ENCODE measurements around the gene DEFB131A.
"Not testable (repeated sequence)": the region's sequence is repeated elsewhere in the genome, so short reads cannot be mapped to it uniquely, and the experiment has no call there.

The DEFB131A gene

GRCh38 chr4:9444114-9444513, at the start of gene DEFB131A:
TSS of gene DEFB131A (plus strand) at chr4:9444414. CDS start at chr4:9444534, 120 bp downstream.
- POLR2A ChIA-PET; CTCF ChIA-PET; DNase-seq (ENCODE audit: extremely low spot score): not testable (repeated sequence)

GRCh38 chr4:9405774-9406173, 38.4 kb upstream of the DEFB131A start:
- CTCF ChIA-PET; DNase-seq (ENCODE audit: extremely low spot score); POLR2A ChIA-PET: not testable (repeated sequence)

- CTCF ChIA-PET; DNase-seq (ENCODE audit: extremely low spot score); POLR2A ChIA-PET: not testable (repeated sequence)
Measured at GRCh38 chr4:9406491-9406890, 37.7 kb upstream of the DEFB131A start.

GRCh38 chr4:9409793-9410192, 34.4 kb upstream of the DEFB131A start:
- ChIA-PET CTCF (no interaction called here), POLR2A (no interaction called here)
- no peak for DNase-seq (ENCODE audit: extremely low spot score)
- TF ChIP-seq CTCF (IDR thresholded peaks at IDR 0.05; ENCODE audit: control extremely low read depth, extremely low read depth, low read depth, missing control alignments): no peak

- CTCF ChIA-PET; DNase-seq (ENCODE audit: extremely low spot score): not testable (repeated sequence)
Measured at GRCh38 chr4:9421884-9422455, 22.2 kb upstream of the DEFB131A start.

GRCh38 chr4:9425916-9426315, 18.3 kb upstream of the DEFB131A start:
- DNase-seq (ENCODE audit: extremely low spot score); CTCF ChIA-PET; POLR2A ChIA-PET: not testable (repeated sequence)

More at GRCh38 chr4:9421884-9422455, 22.2 kb upstream of the DEFB131A start:
- POLR2A ChIA-PET: not testable (repeated sequence)

- POLR2A ChIA-PET; DNase-seq (ENCODE audit: extremely low spot score); CTCF ChIA-PET: not testable (repeated sequence)
Measured at GRCh38 chr4:9430061-9430460, 14.2 kb upstream of the DEFB131A start.

GRCh38 chr4:9433320-9433719, 10.9 kb upstream of the DEFB131A start:
- CTCF ChIA-PET; POLR2A ChIA-PET; DNase-seq (ENCODE audit: extremely low spot score): not testable (repeated sequence)

GRCh38 chr4:9436728-9437127, 7.5 kb upstream of the DEFB131A start:
- DNase-seq (ENCODE audit: extremely low spot score); CTCF ChIA-PET; POLR2A ChIA-PET: not testable (repeated sequence)

- CTCF ChIA-PET, POLR2A ChIA-PET: not testable (repeated sequence)
Measured at GRCh38 chr4:9442355-9442754, 1.9 kb upstream of the DEFB131A start.

GRCh38 chr4:9444681-9445080, 467 bp downstream of the DEFB131A start:
- POLR2A ChIA-PET; DNase-seq (ENCODE audit: extremely low spot score); CTCF ChIA-PET: not testable (repeated sequence)

More at GRCh38 chr4:9442355-9442754, 1.9 kb upstream of the DEFB131A start:
- not testable (repeated sequence) for DNase-seq (ENCODE audit: extremely low spot score)

- CTCF ChIA-PET; DNase-seq (ENCODE audit: extremely low spot score); POLR2A ChIA-PET: not testable (repeated sequence)
Measured at GRCh38 chr4:9452251-9452650, 8.0 kb downstream of the DEFB131A start.

GRCh38 chr4:9454284-9454683, 10.1 kb downstream of the DEFB131A start:
- POLR2A ChIA-PET; CTCF ChIA-PET; DNase-seq (ENCODE audit: extremely low spot score): not testable (repeated sequence)

GRCh38 chr4:9455046-9455445, 10.8 kb downstream of the DEFB131A start:
- DNase-seq (ENCODE audit: extremely low spot score); POLR2A ChIA-PET; CTCF ChIA-PET: not testable (repeated sequence)

GRCh38 chr4:9479466-9479865, 35.3 kb downstream of the DEFB131A start:
- DNase-seq (ENCODE audit: extremely low spot score); CTCF ChIA-PET; POLR2A ChIA-PET: not testable (repeated sequence)

- POLR2A ChIA-PET, CTCF ChIA-PET: not testable (repeated sequence)
Measured at GRCh38 chr4:9480066-9480465, 35.9 kb downstream of the DEFB131A start.

GRCh38 chr4:9482871-9483270, 38.7 kb downstream of the DEFB131A start:
- CTCF ChIA-PET; POLR2A ChIA-PET; DNase-seq (ENCODE audit: extremely low spot score): not testable (repeated sequence)

More at GRCh38 chr4:9480066-9480465, 35.9 kb downstream of the DEFB131A start:
- not testable (repeated sequence) for DNase-seq (ENCODE audit: extremely low spot score)

GRCh38 chr4:9483682-9484081, 39.5 kb downstream of the DEFB131A start:
- DNase-seq (ENCODE audit: extremely low spot score); POLR2A ChIA-PET; CTCF ChIA-PET: not testable (repeated sequence)

GRCh38 chr4:9486880-9487279, 42.7 kb downstream of the DEFB131A start:
- CTCF ChIA-PET; DNase-seq (ENCODE audit: extremely low spot score); POLR2A ChIA-PET: not testable (repeated sequence)

Data from GM10248 (cell line).